Calu3 (cell line): ENCODE measurements around the gene RBL1. TPM values are rescaled to one million over a fixed set of nuclear protein-coding genes. Genes with fewer than 3 reads are reported as not detected.
"Not testable (repeated sequence)": the region's sequence is repeated elsewhere in the genome, so short reads cannot be mapped to it uniquely, and the experiment has no call there.

Experiments
- BruUV-seq: library from RNA; stranded (reverse); fragments of 400-500 nt; replicated peaks from 2 replicates; lab custom pipeline; 2021; lab: Mats Ljungman, UMichigan
- CTCF ChIA-PET: fragments of 300-600 bp; sonication (Branson Sonifier 250); formaldehyde crosslinking; loops from one replicate; lab custom pipeline; 2022; ENCODE audit warnings: antibody characterized with exemption; lab: Charles Lee
- DNase-seq: peaks from one replicate; pipeline ENCODE4 v3.0.0; 2022
- H3K27ac Mint-ChIP-seq: one replicate; pipeline ENCODE4 v1.8.0; 2022; ENCODE audit warnings: mixed read lengths; ENCODE audit not compliant: unreplicated experiment
- H3K27me3 Mint-ChIP-seq: one replicate; pipeline ENCODE4 v1.8.0; 2022; ENCODE audit warnings: mixed read lengths; ENCODE audit not compliant: unreplicated experiment
- H3K36me3 Mint-ChIP-seq: one replicate; pipeline ENCODE4 v1.8.0; 2022; ENCODE audit warnings: mild to moderate bottlenecking, moderate library complexity, mixed read lengths; ENCODE audit not compliant: insufficient read depth, unreplicated experiment
- H3K4me1 Mint-ChIP-seq: one replicate; pipeline ENCODE4 v1.8.0; 2022; ENCODE audit warnings: mild to moderate bottlenecking, low read depth, mixed read lengths; ENCODE audit not compliant: unreplicated experiment
- H3K4me3 Mint-ChIP-seq: one replicate; pipeline ENCODE4 v1.8.0; 2022; ENCODE audit warnings: mild to moderate bottlenecking, low read depth, moderate library complexity, mixed read lengths; ENCODE audit not compliant: unreplicated experiment
- H3K9me3 Mint-ChIP-seq: one replicate; pipeline ENCODE4 v1.8.0; 2022; ENCODE audit warnings: low read depth, mixed read lengths; ENCODE audit not compliant: unreplicated experiment
- CTCF ChIP-seq: fragments of 200-600 bp; IDR thresholded peaks from one replicate; pipeline ENCODE4 v1.8.0; 2022; ENCODE audit warnings: antibody characterized with exemption; ENCODE audit not compliant: unreplicated experiment
- intact Hi-C: fragments of 100-400 bp; cut with micrococcal nuclease; formaldehyde crosslinking; loops from one replicate; pipeline ENCODE4 v1.10.0; 2022; ENCODE audit not compliant: unreplicated experiment
- total RNA-seq: library from RNA; stranded (reverse); gene quantifications from 2 replicates; pipeline ENCODE4 v1.2.3, GENCODE V29; 2022

Gene RBL1
- total RNA-seq, 1 experiment from 2014 or later, result 21.5 TPM

DNA sequence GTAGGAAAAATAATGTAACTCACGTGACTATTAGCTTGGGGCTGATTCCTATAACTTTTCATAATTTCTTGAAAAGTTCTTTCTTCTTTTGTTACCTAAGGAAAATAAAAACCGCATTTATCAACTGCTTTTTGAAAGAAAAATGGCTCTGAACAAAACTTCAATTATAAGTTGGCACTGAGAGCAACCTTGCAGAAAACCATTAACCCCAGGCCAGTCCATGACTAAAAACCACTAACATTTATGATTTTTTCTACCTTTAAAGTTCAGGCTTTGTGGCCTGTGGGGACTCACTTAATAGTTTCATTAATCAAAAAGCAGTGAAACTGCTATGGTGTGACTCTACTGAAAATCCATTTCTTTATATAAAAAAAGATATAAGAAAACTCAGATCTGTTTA is 75.2 kb downstream of the RBL1 start:
- H3K9me3 Mint-ChIP-seq, result no peaks in the 10 kb centered on the region
- BruUV-seq, result no TSS peak
- DNase-seq, result no peak
- no peaks in the 10 kb centered on the region for H3K27me3 Mint-ChIP-seq
- H3K4me3 Mint-ChIP-seq, result no peak overlapping the region
- no peaks in the 10 kb centered on the region for H3K4me1 Mint-ChIP-seq
- H3K27ac Mint-ChIP-seq, result no peak overlapping the region
- CTCF ChIA-PET, result no interaction called here
- intact Hi-C loops, result no loop called here
- TF ChIP-seq CTCF, result no peak
- no peaks in the 10 kb centered on the region for H3K36me3 Mint-ChIP-seq

- H3K27me3 Mint-ChIP-seq, H3K36me3 Mint-ChIP-seq, intact Hi-C loops, DNase-seq, H3K4me1 Mint-ChIP-seq, CTCF ChIA-PET, H3K9me3 Mint-ChIP-seq, H3K4me3 Mint-ChIP-seq, H3K27ac Mint-ChIP-seq, BruUV-seq: not testable (repeated sequence)
Measured at GRCh38 chr20:37012631-37013030, 83.2 kb downstream of the RBL1 start.

DNA sequence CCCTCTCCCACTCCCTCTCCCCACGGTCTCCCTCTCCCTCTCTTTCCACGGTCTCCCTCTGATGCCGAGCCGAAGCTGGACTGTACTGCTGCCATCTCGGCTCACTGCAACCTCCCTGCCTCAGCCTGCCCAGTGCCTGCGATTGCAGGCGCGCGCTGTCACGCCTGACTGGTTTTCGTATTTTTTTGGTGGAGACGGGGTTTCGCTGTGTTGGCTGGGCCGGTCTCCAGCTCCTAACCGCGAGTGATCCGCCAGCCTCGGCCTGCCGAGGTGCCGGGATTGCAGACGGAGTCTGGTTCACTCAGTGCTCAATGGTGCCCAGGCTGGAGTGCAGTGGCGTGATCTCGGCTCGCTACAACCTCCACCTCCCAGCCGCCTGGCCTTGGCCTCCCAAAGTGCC is 83.9 kb downstream of the RBL1 start:
- BruUV-seq, H3K27me3 Mint-ChIP-seq, H3K9me3 Mint-ChIP-seq, H3K36me3 Mint-ChIP-seq, DNase-seq, H3K27ac Mint-ChIP-seq, intact Hi-C loops, H3K4me3 Mint-ChIP-seq, H3K4me1 Mint-ChIP-seq: not testable (repeated sequence)
- CTCF ChIA-PET, result interaction anchor here (0.6 kb wide), 1 partner anchor 18 kb away, joined by 3 read pairs; no protein-coding TSS in a partner anchor

DNA sequence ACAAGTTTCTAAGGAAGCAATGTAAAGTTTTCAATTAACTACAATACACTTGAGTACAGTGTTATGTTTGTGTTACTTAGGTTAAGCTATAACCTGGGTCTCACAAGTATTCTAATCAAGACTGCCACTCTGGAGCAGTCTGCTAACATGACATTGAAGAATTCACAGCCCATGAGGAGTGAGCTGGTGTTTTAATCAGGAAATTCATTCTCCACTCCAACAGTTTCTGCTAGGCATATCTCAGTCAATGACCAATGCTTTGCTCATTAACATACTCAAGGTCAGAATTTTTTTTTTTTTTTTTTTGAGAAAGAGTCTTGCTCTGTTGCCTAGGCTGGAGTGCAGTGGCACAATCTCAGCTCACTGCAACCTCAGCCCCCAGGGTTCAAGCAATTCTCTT is 84.7 kb downstream of the RBL1 start:
- CTCF ChIA-PET, result interaction anchor here (0.6 kb wide), 1 partner anchor 17 kb away, joined by 3 read pairs; no protein-coding TSS in a partner anchor
- BruUV-seq, result no TSS peak
- intact Hi-C loops, result no loop called here
- H3K9me3 Mint-ChIP-seq, result no peaks in the 10 kb centered on the region
- H3K4me1 Mint-ChIP-seq, result no peaks in the 10 kb centered on the region
- no peaks in the 10 kb centered on the region for H3K27me3 Mint-ChIP-seq
- H3K27ac Mint-ChIP-seq, result no peak overlapping the region
- peaks cover 7% of the 10 kb centered on the region for H3K36me3 Mint-ChIP-seq
- no peak for DNase-seq
- no peak overlapping the region for H3K4me3 Mint-ChIP-seq
- no peak for TF ChIP-seq CTCF

DNA sequence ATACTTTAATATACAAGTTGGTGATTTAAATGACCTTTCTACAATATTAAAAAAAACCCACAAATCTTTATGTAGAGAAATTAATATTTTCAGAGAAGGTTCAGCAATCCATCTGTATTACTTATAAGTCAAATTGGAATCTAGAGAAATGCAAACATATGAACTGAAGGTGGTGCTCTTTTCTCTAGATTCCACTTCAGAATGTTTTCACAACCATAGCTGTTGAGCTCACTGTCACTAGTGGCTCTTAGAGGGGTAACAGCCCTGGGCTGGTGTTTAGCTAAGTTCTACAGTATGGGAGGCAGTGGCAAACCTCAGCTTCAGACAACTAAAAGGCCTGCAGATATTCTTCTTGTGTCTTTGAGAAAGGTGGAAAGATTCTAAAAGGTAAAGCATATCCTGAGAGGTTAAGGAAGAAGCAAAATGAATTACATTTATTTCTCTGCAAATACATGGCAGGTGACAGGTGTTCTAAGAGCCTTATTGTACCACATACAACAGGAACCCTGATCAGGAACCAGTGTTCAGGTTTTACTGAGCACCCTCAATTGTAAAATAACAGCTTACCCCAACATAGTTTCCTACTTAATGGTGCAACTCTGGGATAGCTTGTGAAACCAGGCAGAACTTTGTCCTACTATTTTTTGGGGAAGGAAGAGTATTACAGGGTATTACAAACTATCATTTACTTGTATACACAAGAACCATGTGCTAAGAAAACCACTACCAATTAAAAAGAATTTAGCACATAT is 87.7 kb downstream of the RBL1 start:
- intact Hi-C loops, result no loop called here
- no peaks in the 10 kb centered on the region for H3K36me3 Mint-ChIP-seq
- BruUV-seq, result no TSS peak

DNA sequence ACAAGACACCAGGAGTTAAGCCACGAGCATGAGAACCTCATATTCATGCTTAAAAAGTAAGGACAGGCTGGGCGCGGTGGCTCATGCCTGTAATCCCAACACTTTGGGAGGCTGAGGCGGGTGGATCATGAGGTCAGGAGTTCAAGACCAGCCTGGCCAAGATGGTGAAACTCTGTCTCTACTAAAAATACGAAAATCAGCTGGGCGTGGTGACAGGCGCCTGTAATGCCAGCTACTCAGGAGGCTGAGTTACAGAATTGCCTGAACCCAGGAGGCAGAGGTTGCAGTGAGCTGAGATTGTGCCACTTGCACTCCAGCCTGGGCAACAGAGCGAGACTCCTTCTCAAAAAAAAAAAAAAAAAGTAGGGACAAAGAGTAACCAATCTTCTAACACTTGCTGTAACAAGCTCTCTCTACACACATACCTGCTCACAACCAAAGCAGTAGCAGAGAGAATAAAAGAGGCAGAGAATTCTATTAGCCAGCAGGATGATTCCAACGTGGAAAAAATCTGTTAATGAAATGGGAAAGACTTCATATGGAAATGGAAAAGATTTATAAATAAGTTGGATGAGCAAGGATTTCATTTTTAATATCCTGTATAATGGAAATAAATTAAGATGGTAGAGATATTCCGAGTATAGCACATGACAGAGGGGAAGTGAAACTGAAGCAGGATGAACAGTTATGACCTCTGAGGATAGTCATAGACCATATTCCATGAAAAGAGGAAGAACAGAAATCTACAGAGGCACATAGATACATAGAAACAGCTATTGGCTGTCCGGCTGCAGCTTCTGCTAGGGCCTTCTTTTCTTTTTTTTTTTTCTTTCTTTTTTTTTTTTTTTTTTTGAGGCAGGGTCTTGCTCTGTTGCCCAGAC is 90.5 kb downstream of the RBL1 start:
- H3K36me3 Mint-ChIP-seq, intact Hi-C loops, H3K27ac Mint-ChIP-seq, DNase-seq, H3K9me3 Mint-ChIP-seq, H3K27me3 Mint-ChIP-seq, H3K4me3 Mint-ChIP-seq, BruUV-seq, H3K4me1 Mint-ChIP-seq: not testable (repeated sequence)
- CTCF ChIA-PET, result interaction anchor here (0.6 to 0.7 kb wide), 3 partner anchors 96 to 293 kb away, joined by 4 to 5 read pairs (median 5); no protein-coding TSS in a partner anchor

More for the DNA sequence above, 87.7 kb downstream of the RBL1 start:
- no peak overlapping the region for H3K27ac Mint-ChIP-seq
- no peak for TF ChIP-seq CTCF
- no peak for DNase-seq
- no peaks in the 10 kb centered on the region for H3K27me3 Mint-ChIP-seq
- CTCF ChIA-PET, result no interaction called here
- no peak overlapping the region for H3K4me3 Mint-ChIP-seq
- no peaks in the 10 kb centered on the region for H3K9me3 Mint-ChIP-seq
- no peaks in the 10 kb centered on the region for H3K4me1 Mint-ChIP-seq

GRCh38 chr20:37001634-37002033 is 94.2 kb downstream of the RBL1 start:
- intact Hi-C loops, H3K36me3 Mint-ChIP-seq, H3K4me1 Mint-ChIP-seq, H3K27ac Mint-ChIP-seq, DNase-seq, H3K27me3 Mint-ChIP-seq, BruUV-seq, H3K4me3 Mint-ChIP-seq, H3K9me3 Mint-ChIP-seq: not testable (repeated sequence)
- CTCF ChIA-PET, result interaction anchor here (0.6 to 0.7 kb wide), 4 partner anchors 82 to 1107 kb away, joined by 3 to 7 read pairs (median 4); no protein-coding TSS in a partner anchor
